Endothelial cell of umbilical vein (primary cell): ENCODE data around the gene RYR1. TPM values are rescaled to one million over a fixed set of nuclear protein-coding genes. Genes with fewer than 3 reads are reported as not detected.
"Not testable (repeated sequence)": the region's sequence is repeated elsewhere in the genome, so short reads cannot be mapped to it uniquely, and the experiment has no call there.

Experiments
- BruUV-seq: library from RNA; stranded (reverse); fragments of 400-500 nt; replicated peaks from 2 replicates; lab custom pipeline; 2021; lab: Mats Ljungman, UMichigan
- CTCF ChIA-PET: fragments of 300-600, 350-600 bp; sonication (Branson Sonifier 250); formaldehyde crosslinking; loops from one replicate; lab custom pipeline; 2021; ENCODE audit warnings: antibody characterized with exemption, inconsistent platforms; lab: Charles Lee
- POLR2A ChIA-PET: fragments of 300-600, 350-600 bp; sonication (Branson Sonifier 250); formaldehyde crosslinking; loops from one replicate; lab custom pipeline; 2021; ENCODE audit warnings: antibody characterized with exemption, inconsistent platforms; lab: Charles Lee
- DNase-seq: peaks from one replicate; pipeline ENCODE4 v3.0.0-alpha.2; 2011; ENCODE audit warnings: low read depth, low spot score
- FAIRE-seq: peaks from 2 replicates; lab custom pipeline; 2011; peaks lifted over from hg19 to GRCh38; lab: Jason Lieb, UNC
- H2AFZ ChIP-seq: 2 replicates; pipeline ENCODE4 v1.6.0; 2012; ENCODE audit warnings: low read depth, low read length, control low read depth, inconsistent platforms
- H3K27ac ChIP-seq: 2 replicates; pipeline ENCODE4 v1.5.1; 2011; ENCODE audit warnings: low read depth, mild to moderate bottlenecking, control low read depth, low read length, moderate library complexity; ENCODE audit not compliant: insufficient read depth
- H3K27me3 ChIP-seq, 2 experiments: 2 replicates each; pipeline versions ENCODE4 v1.6.0 to v1.6.1; 2011; ENCODE audit warnings: low read length in 2 of 2, mixed read lengths in 1 of 2; ENCODE audit not compliant: control insufficient read depth in 2 of 2, insufficient read depth in 2 of 2
- H3K36me3 ChIP-seq, 2 experiments: 2 replicates in 1 of 2; 3 replicates in 1 of 2; pipeline ENCODE4 v1.5.1; 2011; ENCODE audit warnings: low read length in 2 of 2, mild to moderate bottlenecking in 1 of 2, moderate library complexity in 1 of 2; ENCODE audit not compliant: control insufficient read depth in 2 of 2, insufficient read depth in 2 of 2; ENCODE audit errors: extremely low read depth in 1 of 2
- H3K4me1 ChIP-seq: 3 replicates; pipeline ENCODE4 v1.5.1; 2011; ENCODE audit warnings: mild to moderate bottlenecking, low read length; ENCODE audit not compliant: control insufficient read depth, insufficient read depth; ENCODE audit errors: extremely low read depth
- H3K4me2 ChIP-seq: 2 replicates; pipeline ENCODE4 v1.6.1; 2011; ENCODE audit warnings: low read length, control low read depth, mixed read lengths; ENCODE audit not compliant: insufficient read depth
- H3K4me3 ChIP-seq, 3 experiments: fragments of 200-600 bp in 1 of 3; sonication (generic), shearing (Covaris generic) in 1 of 3; replicated peaks in 1 of 3; 2 replicates each; pipeline ENCODE4 v1.5.1; 2011 to 2016; ENCODE audit warnings: control low read depth in 3 of 3, low read length in 3 of 3, mild to moderate bottlenecking in 2 of 3, inconsistent platforms in 1 of 3, low read depth in 1 of 3, moderate library complexity in 1 of 3; ENCODE audit not compliant: insufficient read depth in 1 of 3
- H3K79me2 ChIP-seq: 2 replicates; pipeline ENCODE4 v1.6.0; 2012; ENCODE audit warnings: low read length, inconsistent platforms; ENCODE audit not compliant: control insufficient read depth, insufficient read depth
- H3K9ac ChIP-seq: replicated peaks from 2 replicates; pipeline ENCODE3; 2011; ENCODE audit warnings: low read length, control low read depth; ENCODE audit not compliant: insufficient read depth; ENCODE audit errors: extremely low read depth
- H3K9me1 ChIP-seq: replicated peaks from 3 replicates; pipeline ENCODE4 v1.6.0; 2011; ENCODE audit warnings: mild to moderate bottlenecking, low read length; ENCODE audit not compliant: control insufficient read depth, insufficient read depth; ENCODE audit errors: extremely low read depth
- H3K9me3 ChIP-seq: replicated peaks from 2 replicates; pipeline ENCODE4 v1.5.1; 2012; ENCODE audit warnings: low read length, inconsistent platforms; ENCODE audit not compliant: control insufficient read depth, insufficient read depth
- H4K20me1 ChIP-seq: replicated peaks from 2 replicates; pipeline ENCODE3; 2011; ENCODE audit warnings: mild to moderate bottlenecking, low read length; ENCODE audit not compliant: control insufficient read depth, insufficient read depth; ENCODE audit errors: extremely low read depth
- EZH2 ChIP-seq: IDR thresholded peaks from 2 replicates; pipeline ENCODE4 v1.6.1; 2012; ENCODE audit warnings: borderline replicate concordance, low read depth, mild to moderate bottlenecking, moderate library complexity, low read length, inconsistent platforms; ENCODE audit not compliant: severe bottlenecking
- FOS ChIP-seq: IDR thresholded peaks from 2 replicates; pipeline ENCODE4 v1.6.1; 2011; ENCODE audit warnings: mild to moderate bottlenecking, low read length, moderate library complexity, borderline replicate concordance; ENCODE audit not compliant: insufficient read depth
- GATA2 ChIP-seq: IDR thresholded peaks from 2 replicates; pipeline ENCODE4 v1.7.0; 2011; ENCODE audit warnings: low read depth, mild to moderate bottlenecking, moderate library complexity, mixed read lengths, low read length; ENCODE audit not compliant: insufficient read length, insufficient read depth
- JUN ChIP-seq: IDR thresholded peaks from 2 replicates; pipeline ENCODE4 v1.6.1; 2011; ENCODE audit warnings: borderline replicate concordance, low read depth; ENCODE audit not compliant: insufficient read length, insufficient read depth
- MAX ChIP-seq: IDR thresholded peaks from 2 replicates; pipeline ENCODE4 v1.6.1; 2011; ENCODE audit not compliant: insufficient read depth, insufficient read length
- MYC ChIP-seq: IDR thresholded peaks from one replicate; pipeline ENCODE4 v1.6.1; 2011; ENCODE audit warnings: mild to moderate bottlenecking, low read depth, low read length
- POLR2A ChIP-seq: IDR thresholded peaks from 2 replicates; pipeline ENCODE4 v1.6.1; 2012; ENCODE audit warnings: low read depth, mild to moderate bottlenecking, control low read depth, low read length
- POLR2AphosphoS5 ChIP-seq: IDR thresholded peaks from 2 replicates; pipeline ENCODE4 v1.6.1; 2012; ENCODE audit warnings: low read depth, mild to moderate bottlenecking, control low read depth, low read length, moderate library complexity; ENCODE audit not compliant: insufficient read depth
- dilution Hi-C: fragments of 300-500 bp; cut with MboI; formaldehyde crosslinking; loops from one replicate; pipeline ENCODE4 v1.15.0; 2019; ENCODE audit warnings: low sequenced_read_pairs; ENCODE audit not compliant: extremely low pct_ligation_motif_present
- intact Hi-C: fragments of 100-400 bp; cut with micrococcal nuclease; formaldehyde crosslinking; loops from one replicate; pipeline ENCODE4 v1.10.0; 2022
- polyA plus RNA-seq, 4 experiments: library from polyadenylated mRNA; depleted of rRNA in 3 of 4; stranded (reverse) in 3 of 4; unstranded in 1 of 4; fragments of >200 nt; gene quantifications; 2 replicates each; pipeline versions ENCODE4 v1.2.1 to v1.2.3, GENCODE V29; 2011 to 2012; ENCODE audit warnings: missing spikeins in 1 of 4
- total RNA-seq: library from RNA; stranded (reverse); gene quantifications from 2 replicates; pipeline ENCODE4 v1.2.3, GENCODE V29; 2021
- TF ChIP-seq, protein P1 (sequence below), 2 donors: IDR thresholded peaks; 1 replicate in 1 of 2; 2 replicates in 1 of 2; pipeline ENCODE4 v1.5.1; 2011; ENCODE audit warnings: low read length in 2 of 2, mild to moderate bottlenecking in 2 of 2, moderate library complexity in 2 of 2, control low read depth in 1 of 2, inconsistent platforms in 1 of 2, low read depth in 1 of 2; ENCODE audit not compliant: insufficient read depth in 1 of 2; ENCODE audit errors: extremely low read depth in 1 of 2

Gene RYR1
- total and polyA plus RNA-seq, 2 donors (not counting 3 experiments of a cell fraction or from before 2014, with no cell fraction given), result under 0.01 to 0.02 TPM

DNA sequence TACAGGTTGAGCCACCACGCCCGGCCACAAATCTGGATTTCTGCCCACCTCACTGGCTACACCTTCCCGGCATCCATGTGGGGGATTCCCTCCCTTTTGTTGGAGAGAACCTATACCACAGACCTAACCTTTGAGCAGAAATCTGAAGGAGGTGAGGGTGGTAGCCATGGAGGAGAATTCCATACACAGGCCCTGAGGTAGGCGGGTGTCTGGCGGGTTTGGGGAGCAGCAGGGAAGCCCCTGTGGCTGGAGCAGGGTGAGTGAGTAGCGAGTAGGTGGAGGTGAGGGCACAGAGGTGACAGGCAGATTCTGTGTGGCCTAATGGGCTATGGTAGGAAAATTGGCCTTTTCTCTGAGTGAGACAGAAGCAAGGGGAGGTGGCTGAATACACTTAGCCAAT is 196.1 kb downstream of the RYR1 start:
- FAIRE-seq (no peak), DNase-seq (no peak)
- Histone ChIP-seq H3K4me2 (no peak overlapping the region), H2AFZ (no peak overlapping the region), H3K4me1 (no peaks in the 10 kb centered on the region), H3K9ac (no peak overlapping the region), H3K9me3 (no peaks in the 10 kb centered on the region), H3K4me3 (no peak overlapping the region), H3K27ac (no peak overlapping the region), H3K27me3 (no peaks in the 10 kb centered on the region), H3K79me2 (no peaks in the 10 kb centered on the region), H3K36me3 (peaks cover 14 to 27% of the 10 kb centered on the region in 2 experiments), H3K9me1 (no peaks in the 10 kb centered on the region), H4K20me1 (no peaks in the 10 kb centered on the region)
- dilution Hi-C loops, result no loop called here
- CTCF ChIA-PET, result no interaction called here
- intact Hi-C loops, result no loop called here
- BruUV-seq, result no TSS peak
- TF ChIP-seq EZH2 (no peak), MYC (no peak), POLR2A (no peak), POLR2AphosphoS5 (no peak), GATA2 (no peak), JUN (no peak), MAX (no peak), FOS (no peak)
- TF ChIP-seq, protein P1, sequence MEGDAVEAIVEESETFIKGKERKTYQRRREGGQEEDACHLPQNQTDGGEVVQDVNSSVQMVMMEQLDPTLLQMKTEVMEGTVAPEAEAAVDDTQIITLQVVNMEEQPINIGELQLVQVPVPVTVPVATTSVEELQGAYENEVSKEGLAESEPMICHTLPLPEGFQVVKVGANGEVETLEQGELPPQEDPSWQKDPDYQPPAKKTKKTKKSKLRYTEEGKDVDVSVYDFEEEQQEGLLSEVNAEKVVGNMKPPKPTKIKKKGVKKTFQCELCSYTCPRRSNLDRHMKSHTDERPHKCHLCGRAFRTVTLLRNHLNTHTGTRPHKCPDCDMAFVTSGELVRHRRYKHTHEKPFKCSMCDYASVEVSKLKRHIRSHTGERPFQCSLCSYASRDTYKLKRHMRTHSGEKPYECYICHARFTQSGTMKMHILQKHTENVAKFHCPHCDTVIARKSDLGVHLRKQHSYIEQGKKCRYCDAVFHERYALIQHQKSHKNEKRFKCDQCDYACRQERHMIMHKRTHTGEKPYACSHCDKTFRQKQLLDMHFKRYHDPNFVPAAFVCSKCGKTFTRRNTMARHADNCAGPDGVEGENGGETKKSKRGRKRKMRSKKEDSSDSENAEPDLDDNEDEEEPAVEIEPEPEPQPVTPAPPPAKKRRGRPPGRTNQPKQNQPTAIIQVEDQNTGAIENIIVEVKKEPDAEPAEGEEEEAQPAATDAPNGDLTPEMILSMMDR (IDR thresholded peaks at IDR 0.05; ENCODE audit: extremely low read depth in 1 of 2, insufficient read depth in 1 of 2, low read depth in 1 of 2, low read length in 2 of 2), result no peak
- POLR2A ChIA-PET, result interaction anchor here (0.7 kb wide), 1 partner anchor 127 kb away, joined by 3 read pairs; no protein-coding TSS in a partner anchor

DNA sequence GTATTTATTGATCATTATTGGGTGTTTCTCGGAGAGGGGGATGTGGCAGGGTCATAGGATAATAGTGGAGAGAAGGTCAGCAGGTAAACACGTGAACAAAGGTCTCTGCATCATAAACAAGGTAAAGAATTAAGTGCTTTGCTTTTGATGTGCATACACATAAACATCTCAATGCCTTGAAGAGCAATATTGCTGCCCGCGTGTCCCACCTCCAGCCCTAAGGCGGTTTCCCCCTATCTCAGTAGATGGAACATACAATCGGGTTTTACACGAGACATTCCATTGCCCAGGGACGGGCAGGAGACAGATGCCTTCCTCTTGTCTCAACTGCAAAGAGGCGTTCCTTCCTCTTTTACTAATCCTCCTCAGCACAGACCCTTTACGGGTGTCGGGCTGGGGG is 197.8 kb downstream of the RYR1 start:
- FAIRE-seq, H4K20me1 ChIP-seq, DNase-seq, H3K9me3 ChIP-seq, H2AFZ ChIP-seq, H3K9ac ChIP-seq, H3K4me2 ChIP-seq, POLR2A ChIA-PET, H3K79me2 ChIP-seq, H3K9me1 ChIP-seq, H3K4me1 ChIP-seq, BruUV-seq, H3K27ac ChIP-seq, H3K27me3 ChIP-seq, H3K4me3 ChIP-seq, dilution Hi-C loops, CTCF ChIA-PET: not testable (repeated sequence)
- H3K36me3 ChIP-seq, result peaks cover 11 to 26% of the 10 kb centered on the region in 2 experiments
- intact Hi-C loops, result loop anchor here (10.0 kb wide), 1 partner anchor 396 kb away; no protein-coding TSS in a partner anchor
